ENCODE data around the gene TSACC. TPM values are rescaled to one million over a fixed set of nuclear protein-coding genes. Genes with fewer than 3 reads are reported as not detected.

Gene TSACC
- total RNA-seq, 1 donor from 2014 or later, result 0.63 TPM

DNA sequence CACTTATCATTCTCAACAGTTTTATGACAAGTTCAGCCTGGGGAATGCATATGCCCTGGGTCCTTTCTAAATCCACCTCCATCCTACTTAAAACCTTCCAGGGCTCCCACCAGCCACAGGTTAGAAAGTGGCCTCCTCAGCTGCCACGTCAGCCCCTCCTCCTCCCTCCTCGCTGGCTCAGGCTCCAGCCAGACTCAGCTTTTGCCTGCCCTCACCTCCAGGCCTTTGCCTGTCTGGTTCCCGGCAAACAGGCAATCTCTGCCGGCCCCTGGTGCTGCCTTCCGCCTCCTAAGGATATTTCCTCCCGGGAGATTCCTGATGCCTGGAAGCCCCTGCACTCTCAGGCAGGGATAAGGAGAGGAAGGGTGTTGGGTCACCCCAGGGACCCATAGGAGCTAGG is 40.2 kb downstream of the TSACC start:
- no peak overlapping the region for H3K4me3 Mint-ChIP-seq
- no peak overlapping the region for H3K27ac Mint-ChIP-seq

DNA sequence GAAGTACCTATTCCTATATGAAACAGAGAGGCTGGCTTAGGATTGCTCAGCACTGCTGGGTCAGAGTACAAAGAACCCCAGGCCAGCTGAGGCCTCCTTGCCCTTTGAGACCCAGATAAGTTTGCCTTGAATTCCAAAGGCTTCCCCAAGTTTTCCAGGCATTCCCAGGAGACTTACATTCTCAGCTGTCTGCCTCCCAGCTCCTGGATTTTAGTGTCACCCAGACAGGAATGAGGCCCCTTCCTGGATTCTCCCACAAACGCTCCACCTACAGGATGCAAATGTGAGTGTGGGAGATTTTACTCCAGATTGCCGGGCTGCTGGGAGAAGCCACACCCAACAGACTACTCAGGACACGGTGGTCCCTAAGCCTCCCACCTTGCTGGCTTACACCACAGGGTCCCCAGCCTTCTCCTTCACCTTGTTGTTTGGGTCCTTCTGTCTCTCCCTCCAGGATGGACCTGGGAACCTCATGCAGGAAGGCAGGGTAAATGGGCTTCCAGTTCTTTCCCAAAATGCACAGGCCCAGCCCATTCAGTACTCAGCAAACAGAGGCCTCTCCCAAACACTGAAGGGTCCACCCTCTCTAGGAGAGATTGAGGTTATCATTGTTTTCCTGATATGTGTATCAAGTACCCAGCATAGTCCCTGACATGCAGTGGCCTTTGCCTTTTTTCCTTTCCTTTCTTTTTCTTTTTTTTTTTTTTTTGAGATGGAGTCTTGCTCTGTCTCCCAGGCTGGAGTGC is 41.3 kb downstream of the TSACC start:
- H3K4me1 Mint-ChIP-seq (ENCODE audit: unreplicated experiment), result no peaks in the 10 kb centered on the region
- TF ChIP-seq, protein P1, sequence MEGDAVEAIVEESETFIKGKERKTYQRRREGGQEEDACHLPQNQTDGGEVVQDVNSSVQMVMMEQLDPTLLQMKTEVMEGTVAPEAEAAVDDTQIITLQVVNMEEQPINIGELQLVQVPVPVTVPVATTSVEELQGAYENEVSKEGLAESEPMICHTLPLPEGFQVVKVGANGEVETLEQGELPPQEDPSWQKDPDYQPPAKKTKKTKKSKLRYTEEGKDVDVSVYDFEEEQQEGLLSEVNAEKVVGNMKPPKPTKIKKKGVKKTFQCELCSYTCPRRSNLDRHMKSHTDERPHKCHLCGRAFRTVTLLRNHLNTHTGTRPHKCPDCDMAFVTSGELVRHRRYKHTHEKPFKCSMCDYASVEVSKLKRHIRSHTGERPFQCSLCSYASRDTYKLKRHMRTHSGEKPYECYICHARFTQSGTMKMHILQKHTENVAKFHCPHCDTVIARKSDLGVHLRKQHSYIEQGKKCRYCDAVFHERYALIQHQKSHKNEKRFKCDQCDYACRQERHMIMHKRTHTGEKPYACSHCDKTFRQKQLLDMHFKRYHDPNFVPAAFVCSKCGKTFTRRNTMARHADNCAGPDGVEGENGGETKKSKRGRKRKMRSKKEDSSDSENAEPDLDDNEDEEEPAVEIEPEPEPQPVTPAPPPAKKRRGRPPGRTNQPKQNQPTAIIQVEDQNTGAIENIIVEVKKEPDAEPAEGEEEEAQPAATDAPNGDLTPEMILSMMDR (conservative IDR thresholded peaks at IDR 0.05), result no peak
- H3K4me3 Mint-ChIP-seq, result no peak overlapping the region
- no peak overlapping the region for H3K27ac Mint-ChIP-seq
- H3K36me3 Mint-ChIP-seq, result no peaks in the 10 kb centered on the region
- peaks cover 16% of the 10 kb centered on the region for H3K27me3 Mint-ChIP-seq
- DNase-seq (ENCODE audit: extremely low spot score, unreplicated experiment), result no peak
- H3K9me3 Mint-ChIP-seq, result no peaks in the 10 kb centered on the region

More for the DNA sequence above, 40.2 kb downstream of the TSACC start:
- Mint-ChIP-seq H3K36me3 (no peaks in the 10 kb centered on the region), H3K4me1 (ENCODE audit: unreplicated experiment) (no peaks in the 10 kb centered on the region), H3K9me3 (no peaks in the 10 kb centered on the region), H3K27me3 (peaks cover 25% of the 10 kb centered on the region)
- DNase-seq (ENCODE audit: extremely low spot score, unreplicated experiment), result no peak
- TF ChIP-seq, protein P1 (conservative IDR thresholded peaks at IDR 0.05), result no peak

DNA sequence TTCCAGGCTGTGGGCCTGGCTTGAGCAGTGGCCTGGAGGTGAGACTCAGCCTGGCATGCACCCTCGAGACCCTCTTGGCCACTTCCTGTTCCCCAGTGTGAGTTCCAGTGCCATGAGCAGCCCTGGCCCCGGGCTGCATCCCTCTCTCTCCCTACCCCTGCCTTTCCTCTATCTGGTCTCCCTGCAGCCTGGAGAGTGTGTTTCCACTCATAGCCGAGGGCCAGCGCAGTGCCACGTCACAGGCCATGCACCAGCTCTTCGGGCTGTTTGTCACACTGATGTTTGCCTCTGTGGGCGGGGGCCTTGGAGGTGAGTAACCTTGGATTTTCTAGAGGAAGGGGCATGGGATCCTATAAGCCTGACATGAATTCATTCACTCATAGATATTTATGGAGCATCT is 44.2 kb downstream of the TSACC start:
- H3K36me3 Mint-ChIP-seq, result no peaks in the 10 kb centered on the region
- peaks cover 4% of the 10 kb centered on the region for H3K4me1 Mint-ChIP-seq (ENCODE audit: unreplicated experiment)
- TF ChIP-seq, protein P1 (conservative IDR thresholded peaks at IDR 0.05), result no peak
- no peak overlapping the region for H3K4me3 Mint-ChIP-seq
- no peak for DNase-seq (ENCODE audit: extremely low spot score, unreplicated experiment)
- peaks cover 38% of the 10 kb centered on the region for H3K27me3 Mint-ChIP-seq
- no peak overlapping the region for H3K27ac Mint-ChIP-seq
- H3K9me3 Mint-ChIP-seq, result no peaks in the 10 kb centered on the region

DNA sequence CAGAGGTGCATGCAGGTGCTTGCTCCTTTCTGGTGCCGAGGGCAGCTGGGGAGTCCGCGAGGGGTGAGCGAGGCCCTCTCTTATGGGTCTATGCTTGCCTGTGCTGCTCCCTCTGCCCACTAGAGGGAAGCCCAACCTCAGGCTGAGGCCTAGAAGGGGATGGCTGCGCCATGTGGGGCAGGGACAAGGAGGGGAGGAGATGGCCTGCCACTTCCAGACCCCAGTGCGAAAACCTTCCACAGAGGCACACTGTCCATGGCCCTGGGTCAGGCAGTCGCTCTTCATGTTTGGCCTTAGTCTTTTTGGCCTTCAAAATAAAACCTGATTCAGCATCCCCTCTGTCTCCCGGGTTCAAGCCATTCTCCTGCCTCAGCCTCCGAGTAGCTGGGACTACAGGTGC is 44.7 kb downstream of the TSACC start:
- no peaks in the 10 kb centered on the region for H3K36me3 Mint-ChIP-seq
- no peak for DNase-seq (ENCODE audit: extremely low spot score, unreplicated experiment)
- no peak overlapping the region for H3K27ac Mint-ChIP-seq

DNA sequence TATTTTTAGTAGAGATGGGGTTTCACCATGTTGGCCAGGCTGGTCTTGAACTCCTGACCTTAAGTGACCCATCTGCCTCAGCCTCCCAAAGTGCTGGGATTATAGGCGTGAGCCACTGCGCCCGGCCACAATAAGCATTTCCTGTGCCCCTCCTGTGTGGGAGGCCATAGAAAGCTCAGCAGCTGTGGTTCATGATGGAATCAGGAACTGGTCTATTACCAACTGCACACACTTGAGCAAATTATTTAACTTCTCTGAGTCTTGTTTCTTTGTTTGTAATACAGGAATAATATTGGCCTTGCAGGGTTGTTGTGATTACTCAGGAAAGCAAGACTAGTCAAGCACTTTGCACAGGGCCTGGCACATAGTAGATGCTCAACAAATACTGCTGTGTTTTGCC is 45.7 kb downstream of the TSACC start:
- TF ChIP-seq, protein P1 (conservative IDR thresholded peaks at IDR 0.05), result no peak
- no peak for DNase-seq (ENCODE audit: extremely low spot score, unreplicated experiment)
- Mint-ChIP-seq H3K27ac (no peak overlapping the region), H3K27me3 (peaks cover 50% of the 10 kb centered on the region), H3K9me3 (no peaks in the 10 kb centered on the region), H3K36me3 (no peaks in the 10 kb centered on the region), H3K4me1 (ENCODE audit: unreplicated experiment) (peaks cover 4% of the 10 kb centered on the region), H3K4me3 (no peak overlapping the region)

More for the DNA sequence above, 44.7 kb downstream of the TSACC start:
- peaks cover 4% of the 10 kb centered on the region for H3K4me1 Mint-ChIP-seq (ENCODE audit: unreplicated experiment)
- H3K27me3 Mint-ChIP-seq, result peaks cover 42% of the 10 kb centered on the region
- H3K9me3 Mint-ChIP-seq, result no peaks in the 10 kb centered on the region
- H3K4me3 Mint-ChIP-seq, result no peak overlapping the region
- TF ChIP-seq, protein P1 (conservative IDR thresholded peaks at IDR 0.05), result peak; percentile 87
